ENCODE results near the gene RHOF.

DNA sequence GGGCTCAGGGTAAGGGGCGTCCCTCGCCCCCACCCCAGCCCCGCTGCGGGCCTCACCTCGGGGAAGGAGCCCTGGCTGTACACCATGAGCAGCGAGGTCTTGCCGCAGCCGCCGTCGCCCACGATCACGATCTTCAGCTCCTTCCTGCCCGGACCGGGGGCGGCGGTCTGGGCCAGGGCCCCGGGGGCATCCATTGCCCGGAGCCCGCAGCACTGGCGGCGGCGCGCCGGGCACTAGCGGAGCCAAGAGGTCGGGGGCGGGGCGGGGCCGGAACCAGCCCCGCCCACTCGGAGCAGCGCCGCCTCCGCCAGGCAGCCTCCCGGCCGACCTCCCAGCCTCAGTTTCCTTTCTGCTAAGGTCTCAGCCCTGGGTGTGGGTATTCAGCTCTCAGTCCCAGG is at the start of gene RHOF:
- no peak for TF ChIP-seq CTCF (IDR thresholded peaks at IDR 0.05)
- TF ChIP-seq POLR2AphosphoS5 (IDR thresholded peaks at IDR 0.05) = peak in 1 of 3 donors; percentile 26
- TF ChIP-seq EP300 (IDR thresholded peaks at IDR 0.05) = no peak
- no peak for TF ChIP-seq POLR2A (IDR thresholded peaks at IDR 0.05)

Data from stomach (tissue), 4 donors.